PC-9 (cell line): ENCODE data around the gene TRMT1. TPM values are rescaled to one million over a fixed set of nuclear protein-coding genes. Genes with fewer than 3 reads are reported as not detected.

ENCODE experiments used
- BruUV-seq: library from RNA; stranded (reverse); fragments of 400-500 nt; replicated peaks from 2 replicates; lab custom pipeline; 2021; lab: Mats Ljungman, UMichigan
- CTCF ChIA-PET: fragments of 300-600 bp; sonication (Branson Sonifier 250); formaldehyde crosslinking; loops from one replicate; lab custom pipeline; 2022; ENCODE audit warnings: antibody characterized with exemption; lab: Charles Lee
- POLR2A ChIA-PET: fragments of 300-600 bp; sonication (Branson Sonifier 250); formaldehyde crosslinking; loops from one replicate; lab custom pipeline; 2022; ENCODE audit warnings: antibody characterized with exemption; ENCODE audit not compliant: unreplicated experiment; lab: Charles Lee
- DNase-seq, 2 experiments: peaks; one replicate each; pipeline versions ENCODE4 v3.0.0 to v3.0.0-alpha.2; 2015 to 2022; ENCODE audit warnings: mixed read lengths in 1 of 2
- H2AFZ ChIP-seq: fragments of 200-600 bp; sonication (generic); 2 replicates; pipeline ENCODE4 v1.8.1; 2017; ENCODE audit warnings: antibody characterized with exemption
- H3F3A ChIP-seq: fragments of 200-600 bp; sonication (generic); 2 replicates; pipeline ENCODE4 v1.8.1; 2017; ENCODE audit warnings: antibody characterized with exemption, mild to moderate bottlenecking, low read depth; ENCODE audit not compliant: insufficient read depth
- H3K27ac ChIP-seq: fragments of 200-600 bp; sonication (generic); 2 replicates; pipeline ENCODE4 v1.6.1; 2016; ENCODE audit warnings: mixed run types
- H3K27me3 ChIP-seq: fragments of 200-600 bp; sonication (generic); 2 replicates; pipeline ENCODE4 v1.6.1; 2016; ENCODE audit warnings: low read depth, mixed run types; ENCODE audit not compliant: insufficient read depth
- H3K36me3 ChIP-seq: fragments of 200-600 bp; sonication (generic); 2 replicates; pipeline ENCODE4 v1.6.1; 2016; ENCODE audit warnings: low read depth, mixed run types
- H3K4me1 ChIP-seq: fragments of 200-600 bp; sonication (generic); replicated peaks from 2 replicates; pipeline ENCODE4 v1.6.1; 2016; ENCODE audit warnings: mixed run types; ENCODE audit not compliant: insufficient read depth
- H3K4me2 ChIP-seq: fragments of 200-600 bp; sonication (generic); 2 replicates; pipeline ENCODE4 v1.6.1; 2017; ENCODE audit warnings: mixed run types
- H3K4me3 ChIP-seq: fragments of 200-600 bp; sonication (generic); 2 replicates; pipeline ENCODE4 v1.6.1; 2016; ENCODE audit warnings: mixed run types
- H3K79me2 ChIP-seq: fragments of 200-600 bp; sonication (generic); 2 replicates; pipeline ENCODE4 v1.6.1; 2017; ENCODE audit warnings: low read depth, mixed run types
- H3K9me2 ChIP-seq: fragments of 200-600 bp; sonication (generic); 2 replicates; pipeline ENCODE4 v1.8.1; 2017; ENCODE audit warnings: mild to moderate bottlenecking; ENCODE audit not compliant: insufficient read depth
- H3K9me3 ChIP-seq: fragments of 200-600 bp; sonication (generic); 2 replicates; pipeline ENCODE4 v1.8.1; 2016; ENCODE audit warnings: low read depth; ENCODE audit not compliant: insufficient read depth
- H4K20me1 ChIP-seq: fragments of 200-600 bp; sonication (generic); 2 replicates; pipeline ENCODE4 v1.8.1; 2017; ENCODE audit not compliant: insufficient read depth
- EZH2 ChIP-seq: fragments of 200-600 bp; sonication (generic); IDR thresholded peaks from 2 replicates; pipeline ENCODE4 v1.8.0; 2017; ENCODE audit warnings: antibody characterized with exemption, low read depth
- intact Hi-C: fragments of 100-400 bp; cut with micrococcal nuclease; formaldehyde crosslinking; loops from one replicate; pipeline ENCODE4 v1.10.0; 2022; ENCODE audit not compliant: unreplicated experiment
- total RNA-seq: library from RNA; stranded (reverse); gene quantifications from 2 replicates; pipeline ENCODE4 v1.2.3, GENCODE V29; 2021
- TF ChIP-seq, protein P1 (sequence below): fragments of 200-600 bp; sonication (generic); conservative IDR thresholded peaks from 2 replicates; pipeline ENCODE4 v1.6.1; 2017; ENCODE audit warnings: mixed run types, antibody characterized with exemption, mild to moderate bottlenecking, moderate library complexity

The TRMT1 gene
- total RNA-seq, 1 experiment from 2014 or later, result 44.1 TPM

DNA sequence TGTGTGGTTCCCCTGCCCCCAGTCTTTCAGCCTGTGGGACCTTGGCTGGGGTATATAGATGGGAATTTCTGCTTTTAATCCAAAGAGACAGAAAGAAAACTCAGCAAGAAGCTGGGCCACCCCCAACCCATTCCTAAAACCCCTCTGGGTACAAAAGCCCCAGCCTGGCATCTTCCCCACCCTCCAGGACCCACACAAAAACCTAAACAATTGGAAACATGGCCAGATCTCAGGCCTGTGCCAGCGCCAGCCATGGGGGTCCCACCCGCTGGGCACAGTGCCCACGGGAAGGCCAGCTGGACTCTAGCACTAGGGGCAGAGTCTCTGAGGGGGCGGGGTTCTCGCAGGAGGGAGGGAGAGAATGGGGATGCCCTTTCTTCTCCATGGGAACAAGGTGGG, 22.4 kb downstream of the TRMT1 start:
- peaks cover 5% of the 10 kb centered on the region; the same call in 1 of the 2 replicates for H3F3A ChIP-seq
- no peak for DNase-seq
- peak overlapping the region; percentile 13; the same call in 1 of the 2 replicates for H3K4me2 ChIP-seq
- no TSS peak for BruUV-seq
- no peaks in the 10 kb centered on the region for H3K9me2 ChIP-seq
- intact Hi-C loops, result loop anchor here (2.0 kb wide), 1 partner anchor 109 kb away; no protein-coding TSS in a partner anchor
- CTCF ChIA-PET, result interaction anchor here (0.5 to 1.3 kb wide), 9 partner anchors 8 to 187 kb away, joined by 3 to 5 read pairs (median 4); no protein-coding TSS in a partner anchor
- no peaks in the 10 kb centered on the region for H3K9me3 ChIP-seq
- peaks cover 9% of the 10 kb centered on the region; the same call in 1 of the 2 replicates for H3K4me1 ChIP-seq
- H3K4me3 ChIP-seq, result no peak overlapping the region
- H2AFZ ChIP-seq, result no peak overlapping the region
- POLR2A ChIA-PET, result interaction anchor here (0.6 kb wide), 2 partner anchors 39 to 117 kb away, joined by 3 to 4 read pairs; no protein-coding TSS in a partner anchor
- H3K36me3 ChIP-seq, result no peaks in the 10 kb centered on the region
- H3K79me2 ChIP-seq, result no peaks in the 10 kb centered on the region
- no peaks in the 10 kb centered on the region for H4K20me1 ChIP-seq
- H3K27ac ChIP-seq, result no peak overlapping the region
- no peak for TF ChIP-seq EZH2
- TF ChIP-seq, protein P1, sequence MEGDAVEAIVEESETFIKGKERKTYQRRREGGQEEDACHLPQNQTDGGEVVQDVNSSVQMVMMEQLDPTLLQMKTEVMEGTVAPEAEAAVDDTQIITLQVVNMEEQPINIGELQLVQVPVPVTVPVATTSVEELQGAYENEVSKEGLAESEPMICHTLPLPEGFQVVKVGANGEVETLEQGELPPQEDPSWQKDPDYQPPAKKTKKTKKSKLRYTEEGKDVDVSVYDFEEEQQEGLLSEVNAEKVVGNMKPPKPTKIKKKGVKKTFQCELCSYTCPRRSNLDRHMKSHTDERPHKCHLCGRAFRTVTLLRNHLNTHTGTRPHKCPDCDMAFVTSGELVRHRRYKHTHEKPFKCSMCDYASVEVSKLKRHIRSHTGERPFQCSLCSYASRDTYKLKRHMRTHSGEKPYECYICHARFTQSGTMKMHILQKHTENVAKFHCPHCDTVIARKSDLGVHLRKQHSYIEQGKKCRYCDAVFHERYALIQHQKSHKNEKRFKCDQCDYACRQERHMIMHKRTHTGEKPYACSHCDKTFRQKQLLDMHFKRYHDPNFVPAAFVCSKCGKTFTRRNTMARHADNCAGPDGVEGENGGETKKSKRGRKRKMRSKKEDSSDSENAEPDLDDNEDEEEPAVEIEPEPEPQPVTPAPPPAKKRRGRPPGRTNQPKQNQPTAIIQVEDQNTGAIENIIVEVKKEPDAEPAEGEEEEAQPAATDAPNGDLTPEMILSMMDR, result peak; percentile 34; the same call in 1 of the 2 replicates
- H3K27me3 ChIP-seq, result no peaks in the 10 kb centered on the region

DNA sequence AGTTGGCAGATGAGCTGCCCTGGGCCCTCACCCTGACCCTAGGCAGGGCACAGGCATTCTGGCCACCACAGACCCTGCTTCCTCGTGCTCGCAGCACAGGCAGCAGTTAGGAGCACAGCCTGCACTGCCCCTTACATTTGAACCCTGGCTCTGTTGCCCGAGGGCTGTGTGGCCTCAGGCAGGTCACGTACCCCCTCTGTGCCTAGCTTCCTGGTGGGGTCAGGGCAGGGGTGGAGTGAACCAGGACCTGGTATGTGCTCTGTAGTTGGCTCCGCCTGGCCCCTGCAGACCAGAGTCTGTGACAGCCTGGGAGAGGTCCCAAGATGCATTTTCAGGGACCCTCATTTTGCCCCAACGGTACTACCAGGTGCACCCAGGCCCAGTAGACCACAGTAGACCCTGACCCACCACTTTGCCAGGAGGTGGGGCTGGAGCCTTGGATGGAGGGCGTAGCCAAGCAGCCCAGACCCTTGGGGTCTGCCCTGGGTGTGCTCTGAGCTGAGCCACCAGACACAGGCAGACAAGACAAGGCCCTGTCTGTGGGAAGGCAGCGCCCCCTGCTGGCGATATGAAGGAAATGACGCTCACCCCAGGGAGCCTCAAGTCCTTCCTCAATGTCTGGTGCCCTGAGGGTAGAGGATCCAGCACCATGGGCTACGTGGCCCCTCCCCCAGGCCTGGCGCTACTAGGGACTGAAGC, 23.0 kb downstream of the TRMT1 start:
- CTCF ChIA-PET, result interaction anchor here (0.5 to 1.3 kb wide), 8 partner anchors 8 to 171 kb away, joined by 3 to 5 read pairs (median 4); no protein-coding TSS in a partner anchor
- Histone ChIP-seq H3K9me3 (no peaks in the 10 kb centered on the region), H4K20me1 (no peaks in the 10 kb centered on the region), H3K9me2 (no peaks in the 10 kb centered on the region), H3K4me2 (peak overlapping the region; percentile 13; the same call in 1 of the 2 replicates), H3F3A (peaks cover 5% of the 10 kb centered on the region; the same call in 1 of the 2 replicates), H3K4me3 (no peak overlapping the region), H3K27me3 (no peaks in the 10 kb centered on the region), H3K27ac (no peak overlapping the region), H3K79me2 (no peaks in the 10 kb centered on the region), H3K36me3 (no peaks in the 10 kb centered on the region), H2AFZ (no peak overlapping the region), H3K4me1 (peaks cover 9% of the 10 kb centered on the region; the same call in 1 of the 2 replicates)
- peak; percentile 75 for DNase-seq
- intact Hi-C loops, result loop anchor here (1.0 to 2.0 kb wide), 2 partner anchors 109 to 115 kb away; no protein-coding TSS in a partner anchor
- no TSS peak for BruUV-seq
- POLR2A ChIA-PET, result interaction anchor here (0.6 kb wide), 2 partner anchors 39 to 116 kb away, joined by 3 to 4 read pairs; no protein-coding TSS in a partner anchor
- TF ChIP-seq, protein P1, result peak; percentile 99
- TF ChIP-seq EZH2, result no peak

DNA sequence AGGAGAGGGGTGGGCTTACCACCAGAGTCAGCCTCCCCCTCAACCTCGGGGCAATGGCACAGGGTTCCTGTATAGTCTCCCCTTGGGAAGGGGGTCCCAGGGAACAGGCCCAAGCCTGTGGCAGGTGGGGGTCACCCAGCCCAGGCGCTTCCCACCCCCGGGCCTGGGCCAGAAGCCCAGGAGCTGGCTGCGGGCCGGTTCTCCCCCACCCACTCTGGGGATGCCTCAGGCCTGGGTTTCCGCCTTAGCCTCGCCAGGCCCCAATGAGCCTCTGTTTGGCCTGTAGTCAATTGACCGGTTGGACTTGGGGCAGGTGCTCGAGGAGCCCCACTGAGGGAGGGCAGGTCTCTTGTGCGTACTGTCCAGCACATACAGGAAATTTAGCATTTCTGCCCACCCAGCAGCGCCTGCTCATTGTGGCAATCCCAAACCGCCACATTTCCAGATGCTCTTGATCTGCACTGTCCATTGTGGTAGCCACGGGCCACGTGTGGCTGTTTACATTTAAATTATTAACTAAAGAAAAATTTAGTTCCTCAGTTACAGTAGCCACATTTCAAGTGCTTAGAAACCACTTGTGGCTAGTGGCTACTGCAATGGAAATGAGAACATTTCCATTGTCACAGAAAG, 23.8 kb downstream of the TRMT1 start:
- ChIA-PET POLR2A (no interaction called here), CTCF (no interaction called here)
- peaks cover 5% of the 10 kb centered on the region; the same call in 1 of the 2 replicates for H3F3A ChIP-seq
- no TSS peak for BruUV-seq
- TF ChIP-seq EZH2, result no peak
- TF ChIP-seq, protein P1, result no peak
- H3K36me3 ChIP-seq, result no peaks in the 10 kb centered on the region
- H3K9me2 ChIP-seq, result no peaks in the 10 kb centered on the region
- no peaks in the 10 kb centered on the region for H3K79me2 ChIP-seq
- intact Hi-C loops, result loop anchor here (1.0 kb wide), 1 partner anchor 114 kb away; no protein-coding TSS in a partner anchor
- no peaks in the 10 kb centered on the region for H4K20me1 ChIP-seq
- no peak overlapping the region for H3K27ac ChIP-seq
- DNase-seq, result no peak
- H3K4me3 ChIP-seq, result no peak overlapping the region
- no peak overlapping the region for H2AFZ ChIP-seq
- 0 out of 2 replicates have a peak, but pooled peaks cover 9% of the 10 kb centered on the region for H3K4me1 ChIP-seq
- H3K27me3 ChIP-seq, result no peaks in the 10 kb centered on the region
- H3K4me2 ChIP-seq, result no peak overlapping the region
- no peaks in the 10 kb centered on the region for H3K9me3 ChIP-seq
